Activated CD4-positive, alpha-beta T cell treated with anti-CD3 and anti-CD28 coated beads, Interleukin-2, amount 50 U/mL, for 4 hours (primary cell): Measurements from ENCODE around the gene PCDH10.
"Not testable (repeated sequence)": the region's sequence is repeated elsewhere in the genome, so short reads cannot be mapped to it uniquely, and the experiment has no call there.

Source experiments
- DNase-seq, 2 experiments: peaks; one replicate each; pipeline ENCODE4 v3.0.0-alpha.2; 2020

Gene PCDH10

GRCh38 chr4:133150486-133151340, 1.6 kb downstream of the PCDH10 start:
- no peak for DNase-seq

- no peak for DNase-seq
Measured at GRCh38 chr4:133151341-133151690, 2.2 kb downstream of the PCDH10 start.

- DNase-seq = no peak
Measured at GRCh38 chr4:133151691-133152329, 2.7 kb downstream of the PCDH10 start.

- no peak for DNase-seq
Measured at GRCh38 chr4:133152330-133152821, 3.3 kb downstream of the PCDH10 start.

DNA sequence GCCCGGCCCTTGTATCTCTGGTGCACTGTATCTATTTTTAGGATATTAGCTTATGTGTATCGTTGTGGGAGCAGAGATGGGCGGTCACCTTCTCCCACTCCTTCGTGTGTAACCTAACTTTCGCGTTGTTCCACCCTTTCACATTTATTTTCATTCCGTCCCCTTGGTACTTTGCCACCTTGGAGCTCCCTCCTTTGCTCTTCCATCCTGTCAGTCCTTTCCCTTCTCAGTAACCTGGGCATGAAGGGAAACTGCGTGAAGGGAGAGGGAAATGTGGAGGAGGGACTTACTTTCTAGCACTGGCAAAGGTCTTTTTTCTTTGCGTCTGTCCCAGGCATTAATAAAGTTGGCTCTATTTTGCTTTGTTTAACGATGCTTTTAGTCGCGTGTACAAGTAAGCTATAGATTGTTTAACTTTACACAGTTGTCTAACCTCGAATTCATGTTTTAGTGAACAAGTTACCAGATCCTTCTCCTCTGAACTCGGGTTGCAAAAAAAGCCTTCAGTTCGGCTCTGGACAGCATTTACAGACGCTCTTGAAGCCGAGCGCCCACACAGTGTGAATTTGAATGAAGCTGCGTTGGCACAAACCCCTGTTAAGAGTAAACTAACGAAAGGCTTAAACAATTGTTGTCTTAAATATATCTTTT, 3.9 kb downstream of the PCDH10 start:
- no peak for DNase-seq

DNA sequence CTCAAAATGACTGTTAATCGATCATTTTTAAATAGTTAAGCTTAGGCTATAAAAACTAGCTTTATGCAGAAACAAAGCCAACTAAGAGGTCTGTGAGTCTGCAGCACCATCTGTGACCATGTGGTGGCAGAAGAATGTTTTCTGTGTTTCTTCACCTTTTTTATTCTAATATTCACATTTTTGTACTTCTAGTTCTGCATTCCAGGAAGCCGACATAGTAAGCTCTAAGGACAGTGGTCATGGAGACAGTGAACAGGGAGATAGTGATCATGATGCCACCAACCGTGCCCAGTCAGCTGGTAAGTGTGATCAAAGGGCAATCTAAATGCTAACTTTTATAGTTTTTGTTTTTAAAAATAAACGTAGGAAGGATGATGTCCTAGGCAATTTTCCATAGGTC, 5.6 kb downstream of the PCDH10 start:
- DNase-seq = no peak

GRCh38 chr4:133156096-133156495, 7.0 kb downstream of the PCDH10 start:
- no peak for DNase-seq

- DNase-seq = no peak
Measured at GRCh38 chr4:133156556-133156955, 7.5 kb downstream of the PCDH10 start.

- no peak for DNase-seq
Measured at GRCh38 chr4:133157460-133158160, 8.5 kb downstream of the PCDH10 start.

GRCh38 chr4:133160853-133161252, 11.8 kb downstream of the PCDH10 start:
- no peak for DNase-seq

GRCh38 chr4:133161570-133162295, 12.6 kb downstream of the PCDH10 start:
- DNase-seq = no peak

GRCh38 chr4:133162941-133163340, 13.8 kb downstream of the PCDH10 start:
- no peak for DNase-seq

DNA sequence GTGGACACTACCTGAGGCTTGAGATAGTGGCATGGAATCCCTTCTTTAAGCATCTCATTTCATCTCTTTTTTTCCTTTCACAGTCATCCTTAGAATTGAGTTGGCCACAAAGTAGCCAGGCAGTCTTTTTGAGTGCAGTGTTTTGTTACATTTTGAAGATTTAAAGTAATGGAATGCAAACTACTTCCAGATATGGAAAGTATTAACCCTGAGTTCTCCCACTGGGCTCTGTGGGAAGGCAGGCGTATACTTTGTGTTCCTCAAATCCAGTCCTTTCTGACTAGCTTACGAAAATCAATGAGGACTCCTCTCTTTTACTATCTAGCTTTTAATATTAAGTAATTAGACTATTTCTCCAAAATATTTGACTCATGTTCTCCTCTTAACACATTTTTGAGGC, 29.9 kb downstream of the PCDH10 start:
- no peak for DNase-seq

DNA sequence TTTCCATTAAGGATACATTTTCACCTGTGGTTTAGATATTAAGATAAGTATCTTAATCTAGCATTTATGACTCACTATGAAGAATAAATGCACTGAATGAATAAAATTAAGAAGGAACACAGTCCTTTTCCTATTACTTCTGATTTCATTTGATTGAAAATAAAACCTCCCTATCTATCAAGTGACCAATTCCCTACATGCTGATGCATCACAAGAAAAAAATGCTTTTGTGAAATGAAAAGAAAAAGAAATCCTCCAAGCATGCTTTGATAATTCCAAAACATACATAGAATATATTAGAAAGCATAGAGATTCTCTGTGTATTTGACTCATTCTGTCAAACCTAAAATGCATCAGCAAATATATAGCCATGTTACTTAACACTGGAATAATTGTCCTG, 37.1 kb downstream of the PCDH10 start:
- DNase-seq = no peak

DNA sequence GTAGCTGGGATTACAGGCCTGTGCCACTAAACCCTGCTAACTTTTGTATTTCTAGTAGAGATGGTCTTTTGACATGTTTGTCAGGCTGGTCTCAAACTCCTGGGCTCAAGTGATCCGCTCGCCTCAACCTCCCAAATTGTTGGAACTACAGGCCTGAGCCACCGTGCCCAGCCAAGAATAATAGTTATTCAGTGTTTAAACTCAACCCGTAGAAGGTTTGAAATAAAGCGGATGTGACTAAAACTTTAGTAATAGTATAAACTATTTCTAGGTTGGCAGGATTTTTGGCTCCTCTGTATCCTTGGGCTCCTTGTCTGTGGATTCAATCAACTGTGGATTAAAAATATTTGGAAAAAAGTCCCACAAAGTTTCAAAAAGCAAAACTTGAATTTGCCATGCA, 37.8 kb downstream of the PCDH10 start:
- no peak for DNase-seq

GRCh38 chr4:133188433-133189146, 39.5 kb downstream of the PCDH10 start:
- DNase-seq = no peak

DNA sequence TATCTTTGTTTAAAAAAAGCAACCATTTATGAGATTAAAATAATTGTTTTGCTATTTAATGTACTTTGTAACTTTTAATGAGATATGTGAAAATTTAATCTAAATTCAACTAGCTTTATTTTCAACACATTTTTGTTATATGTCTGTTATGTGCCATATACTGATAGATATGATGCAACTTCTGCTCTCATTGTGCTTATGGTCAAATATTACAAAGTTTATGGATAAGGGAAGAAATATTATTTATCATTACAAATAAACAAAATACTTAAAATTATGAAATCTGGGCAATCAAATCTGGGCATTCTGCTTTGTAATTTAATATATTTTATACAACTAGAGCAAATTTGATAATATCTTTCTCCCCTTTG, 40.0 kb downstream of the PCDH10 start:
- DNase-seq = no peak

DNA sequence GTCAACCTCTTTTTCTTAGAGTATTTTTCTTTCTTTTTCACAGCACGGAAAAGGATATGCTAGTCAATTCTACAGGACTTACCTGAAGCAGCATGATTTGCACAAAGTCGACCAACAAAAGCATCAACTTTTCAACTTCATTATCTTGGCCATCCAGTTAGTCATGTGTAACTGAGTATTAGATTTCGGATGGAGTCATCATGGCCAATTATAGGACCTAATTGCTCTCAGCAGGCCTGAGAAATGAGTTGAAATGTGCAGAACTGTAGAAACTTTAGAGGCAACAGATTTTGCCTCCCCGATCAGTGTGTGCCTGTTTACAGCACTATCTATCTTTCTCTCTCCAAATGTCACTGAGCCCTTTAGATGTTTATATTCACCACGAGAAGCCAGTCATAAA, 41.0 kb downstream of the PCDH10 start:
- no peak for DNase-seq

GRCh38 chr4:133208694-133209285, 59.7 kb downstream of the PCDH10 start:
- DNase-seq = no peak

DNA sequence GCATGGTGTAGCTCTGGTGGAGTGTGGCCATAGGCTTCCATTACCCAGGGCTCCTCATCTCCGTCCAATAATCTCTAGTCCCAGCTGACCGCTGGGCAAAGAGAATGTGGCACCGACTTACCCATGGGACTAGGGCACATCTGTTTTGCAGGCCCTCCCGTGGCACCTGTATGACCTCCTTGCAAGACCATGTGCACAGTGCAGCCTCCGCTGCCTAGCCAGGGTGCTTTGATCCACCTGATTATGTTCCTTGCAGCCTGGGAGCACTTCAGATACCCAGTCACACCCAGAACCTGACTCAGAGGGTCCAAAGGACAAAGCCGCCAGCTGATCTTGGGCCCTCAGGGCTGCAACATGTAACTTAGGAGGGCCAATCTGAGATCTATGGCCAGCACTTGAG, 84.8 kb downstream of the PCDH10 start:
- DNase-seq = no peak

- not testable (repeated sequence) for DNase-seq
Measured at GRCh38 chr4:133240451-133240850, 91.4 kb downstream of the PCDH10 start.
